Femur (tissue), 1 donor: ENCODE results near the gene KCNF1.

ENCODE experiments used
- DNase-seq: peaks from one replicate; pipeline ENCODE4 v3.0.0-alpha.2; 2017

Gene KCNF1

DNA sequence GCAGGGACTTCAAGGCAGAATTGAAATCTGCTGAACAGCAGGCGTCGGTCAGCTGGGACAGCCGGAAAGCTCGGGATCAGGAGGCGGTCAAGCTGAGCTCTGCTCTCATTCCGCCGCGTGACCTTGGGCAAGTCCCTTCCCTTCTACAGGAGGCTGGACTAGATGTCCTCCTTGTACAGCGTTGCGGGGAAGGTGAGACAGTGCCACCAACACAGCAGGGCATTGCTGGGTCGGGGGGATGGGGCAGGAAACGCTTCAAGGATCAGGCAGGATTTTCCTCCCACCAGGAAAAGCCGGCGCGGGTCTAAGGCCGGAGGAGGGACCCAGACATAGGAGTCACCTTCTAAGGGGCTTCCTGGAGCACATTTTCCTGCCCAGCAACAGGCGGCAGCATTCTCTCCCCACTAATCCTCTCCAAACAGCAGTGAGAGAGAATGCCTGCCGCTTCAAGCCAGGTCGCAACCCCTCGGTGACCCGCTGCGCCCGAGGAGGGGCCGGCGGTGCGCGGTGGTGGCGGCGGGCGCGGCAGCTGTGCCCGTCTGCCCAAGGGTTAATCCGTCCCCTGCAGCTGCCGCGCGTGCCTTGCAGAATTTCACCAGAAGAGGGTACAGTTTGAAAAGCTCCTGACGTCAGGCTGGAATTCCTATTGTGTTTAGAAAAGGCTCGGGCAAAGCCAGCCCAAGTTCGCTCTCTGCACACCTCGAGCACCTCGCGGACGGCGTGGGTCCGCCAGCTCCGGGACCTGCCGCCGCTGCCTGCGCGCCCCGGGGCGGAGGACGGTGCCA, at the start of gene KCNF1:
Gene KCNF1 (plus strand): TSS at position 644 of the 785 bp plus-strand sequence. CDS start 493 bp downstream, outside the sequence.
- DNase-seq, result peak; percentile 67

GRCh38 chr2:10862330-10862729, 49.4 kb upstream of the KCNF1 start:
- DNase-seq, result no peak

DNA sequence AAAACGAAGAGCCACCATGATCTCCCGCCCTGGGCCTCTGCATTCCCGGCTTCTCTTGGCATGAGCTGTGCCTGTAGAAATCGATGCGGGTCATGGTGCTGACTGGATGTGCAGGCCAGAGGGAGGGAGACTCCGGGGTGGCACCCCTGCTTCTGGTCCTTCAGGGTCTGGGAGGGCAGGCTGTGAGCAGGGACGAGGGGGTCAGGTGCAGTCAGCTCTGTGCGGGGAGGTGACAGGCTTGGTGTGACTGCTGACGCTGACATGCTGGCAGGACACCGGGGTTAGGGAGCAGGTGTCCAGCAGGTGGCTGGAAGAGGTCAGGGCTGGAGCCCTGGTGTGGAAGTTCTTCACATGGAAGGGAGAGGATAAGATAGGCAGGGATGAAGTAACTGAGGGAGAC, 48.7 kb upstream of the KCNF1 start:
- DNase-seq, result no peak

- no peak for DNase-seq
These were observed 47.9 kb upstream of the KCNF1 start for GRCh38 chr2:10863837-10864236.

GRCh38 chr2:10864251-10864650, 47.5 kb upstream of the KCNF1 start:
- no peak for DNase-seq

GRCh38 chr2:10864861-10865636, 46.7 kb upstream of the KCNF1 start:
- no peak for DNase-seq

DNA sequence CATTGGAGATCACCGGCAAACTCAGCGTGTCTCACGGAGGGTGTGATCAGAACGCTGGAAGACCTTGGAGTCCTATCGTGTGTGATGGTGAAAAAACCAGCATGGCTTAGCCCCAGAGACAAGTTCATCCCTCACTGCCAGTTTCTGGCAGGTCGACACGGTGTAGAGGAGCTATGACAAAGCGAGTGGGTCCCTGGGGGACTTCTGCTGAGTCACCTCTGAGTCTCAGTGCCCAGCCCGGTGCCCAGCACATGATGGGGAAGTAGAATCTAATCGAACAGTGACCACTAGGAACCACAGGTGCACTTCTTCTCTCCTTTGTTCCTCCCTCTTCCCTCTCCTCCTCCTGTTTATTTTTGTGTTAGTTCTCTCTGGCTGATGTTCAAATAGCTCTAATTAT, 45.9 kb upstream of the KCNF1 start:
- no peak for DNase-seq

DNA sequence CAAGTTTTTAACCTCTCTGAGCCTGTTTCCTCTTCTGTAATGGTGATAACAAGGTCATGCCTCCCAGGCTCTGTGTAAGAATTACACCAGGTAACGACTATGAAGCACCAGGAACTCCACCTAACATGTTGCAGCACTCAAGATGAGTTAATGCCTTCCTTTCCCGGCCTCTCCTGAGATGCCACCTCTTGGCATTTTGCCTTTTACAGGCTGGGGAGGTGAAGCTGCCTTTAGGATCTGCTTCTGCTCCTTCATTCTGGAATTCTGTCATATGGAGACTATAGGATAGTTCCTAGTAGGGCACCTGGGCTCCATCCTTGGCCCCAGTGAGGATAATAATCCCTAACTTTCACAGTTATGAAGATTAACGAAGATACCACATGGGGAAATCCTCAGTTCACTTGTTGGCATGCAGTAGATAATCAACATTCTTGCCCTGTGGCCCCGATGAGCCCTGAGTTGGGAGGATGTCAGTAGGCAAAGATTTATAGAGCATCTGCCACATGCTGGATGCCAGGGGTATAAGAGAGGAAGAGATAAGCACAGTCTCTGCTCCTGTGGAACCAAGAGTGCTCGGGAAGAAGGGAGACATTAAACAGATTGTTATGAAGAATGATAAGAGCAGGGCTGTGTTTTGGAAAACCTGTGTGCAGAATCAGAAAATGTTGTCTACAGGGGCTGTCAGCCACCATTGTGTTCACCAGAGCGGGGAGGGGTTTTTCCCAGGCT, 43.9 kb upstream of the KCNF1 start:
- DNase-seq, result no peak

DNA sequence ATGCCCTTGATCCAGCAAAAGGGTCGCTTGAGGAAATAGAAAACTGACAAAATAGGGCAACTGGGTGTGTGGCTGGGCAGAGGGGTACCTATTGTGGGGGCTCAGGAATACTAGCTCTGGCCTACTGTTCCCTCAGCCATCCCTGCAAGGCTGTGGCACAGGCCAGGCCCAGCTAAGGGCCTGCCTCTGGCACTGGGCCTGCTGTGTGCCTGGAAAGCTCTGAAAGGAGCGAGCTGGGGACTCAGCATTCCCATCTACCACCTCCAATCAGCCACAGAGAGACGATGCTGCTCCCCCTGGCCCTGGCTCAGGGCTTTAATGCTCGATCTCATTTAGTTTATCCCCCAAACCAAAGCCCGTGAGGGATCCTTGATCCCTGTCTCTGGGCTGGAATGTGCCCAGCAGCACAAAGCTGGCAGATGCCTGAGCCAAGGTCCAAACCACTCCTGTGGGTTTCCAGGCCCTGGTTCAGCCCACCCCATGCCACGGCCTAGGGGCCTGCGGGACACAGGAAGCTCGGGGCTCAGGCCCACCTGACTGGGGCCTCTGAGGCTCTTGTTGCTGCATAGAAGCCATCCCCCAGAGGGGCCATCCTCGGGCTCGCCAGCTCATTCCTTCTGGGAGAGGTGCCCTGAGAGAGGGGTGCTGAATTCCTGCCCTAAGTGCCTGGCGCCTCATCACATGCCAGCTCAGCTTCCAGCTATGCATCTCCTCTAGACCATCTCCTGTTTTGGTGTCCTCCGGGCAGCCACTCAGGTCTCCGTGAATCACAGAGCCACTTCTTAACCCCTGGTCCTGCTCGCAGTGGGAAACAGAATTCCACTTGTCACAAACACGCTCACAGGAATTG, 43.0 kb upstream of the KCNF1 start:
- no peak for DNase-seq

GRCh38 chr2:10871978-10872377, 39.8 kb upstream of the KCNF1 start:
- DNase-seq, result no peak

GRCh38 chr2:10873171-10873570, 38.6 kb upstream of the KCNF1 start:
- DNase-seq, result no peak

- no peak for DNase-seq
These were observed 37.8 kb upstream of the KCNF1 start for GRCh38 chr2:10873790-10874437.

DNA sequence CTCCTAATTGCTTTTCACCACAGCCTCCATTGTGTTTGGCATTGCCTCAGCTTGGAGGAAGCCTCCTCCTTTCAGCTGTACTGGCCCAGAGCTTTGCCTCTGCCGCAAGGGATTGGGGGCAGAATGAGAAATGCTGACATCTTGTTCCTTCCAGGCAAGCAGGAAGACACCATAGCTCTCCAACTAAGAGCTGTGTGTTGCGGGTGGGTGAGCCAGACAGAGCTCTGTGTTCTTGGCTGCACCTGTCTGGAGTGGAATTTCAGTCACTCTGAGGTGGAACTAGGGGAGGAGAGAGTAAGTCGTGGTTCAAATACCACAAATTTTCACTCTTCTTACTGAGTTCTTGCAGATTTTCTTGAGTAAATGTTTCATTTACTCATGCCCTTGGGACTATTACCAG, 36.6 kb upstream of the KCNF1 start:
- no peak for DNase-seq

- no peak for DNase-seq
These were observed 35.3 kb upstream of the KCNF1 start for GRCh38 chr2:10876394-10876793.

DNA sequence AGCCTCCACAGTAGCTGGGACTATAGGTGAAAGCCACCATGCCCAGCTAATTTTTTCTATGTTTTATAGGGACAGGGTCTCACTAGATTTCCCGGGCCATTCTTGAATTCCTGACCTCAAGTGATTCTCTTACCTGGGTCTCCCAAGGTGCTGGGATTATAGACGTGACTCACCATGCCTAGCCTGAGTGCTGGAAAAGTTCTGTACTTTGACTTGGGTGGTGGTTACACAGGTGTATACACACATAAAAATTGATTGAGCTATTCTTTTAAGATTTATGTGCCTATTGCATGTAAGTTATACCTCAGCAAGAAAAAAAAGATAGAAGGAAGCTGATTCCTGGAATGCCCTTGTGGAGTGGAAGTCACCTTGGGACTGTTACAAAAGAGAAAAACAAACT, 34.8 kb upstream of the KCNF1 start:
- no peak for DNase-seq

DNA sequence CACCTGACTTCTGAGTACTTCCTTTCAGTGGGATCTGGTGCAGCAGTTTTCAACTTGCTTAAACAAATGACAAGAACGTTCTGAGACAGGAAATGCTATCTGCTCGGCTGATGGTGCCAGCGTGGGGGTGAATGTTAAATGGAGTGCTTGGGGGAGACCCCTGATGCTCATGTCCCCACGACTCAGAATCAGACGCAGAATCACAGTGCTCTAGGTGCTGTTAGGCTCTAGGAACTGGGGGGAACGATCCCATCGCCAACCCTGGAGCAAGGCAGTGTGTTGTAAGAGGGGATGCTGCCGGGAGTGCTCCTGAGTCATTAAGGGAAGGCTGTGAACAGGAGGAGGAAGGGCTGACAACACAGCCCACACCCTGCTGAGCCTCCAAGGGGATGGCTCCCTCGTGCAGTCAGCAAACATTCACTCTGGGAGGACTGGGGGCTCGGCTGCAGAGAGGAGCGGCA, 34.1 kb upstream of the KCNF1 start:
- no peak for DNase-seq

DNA sequence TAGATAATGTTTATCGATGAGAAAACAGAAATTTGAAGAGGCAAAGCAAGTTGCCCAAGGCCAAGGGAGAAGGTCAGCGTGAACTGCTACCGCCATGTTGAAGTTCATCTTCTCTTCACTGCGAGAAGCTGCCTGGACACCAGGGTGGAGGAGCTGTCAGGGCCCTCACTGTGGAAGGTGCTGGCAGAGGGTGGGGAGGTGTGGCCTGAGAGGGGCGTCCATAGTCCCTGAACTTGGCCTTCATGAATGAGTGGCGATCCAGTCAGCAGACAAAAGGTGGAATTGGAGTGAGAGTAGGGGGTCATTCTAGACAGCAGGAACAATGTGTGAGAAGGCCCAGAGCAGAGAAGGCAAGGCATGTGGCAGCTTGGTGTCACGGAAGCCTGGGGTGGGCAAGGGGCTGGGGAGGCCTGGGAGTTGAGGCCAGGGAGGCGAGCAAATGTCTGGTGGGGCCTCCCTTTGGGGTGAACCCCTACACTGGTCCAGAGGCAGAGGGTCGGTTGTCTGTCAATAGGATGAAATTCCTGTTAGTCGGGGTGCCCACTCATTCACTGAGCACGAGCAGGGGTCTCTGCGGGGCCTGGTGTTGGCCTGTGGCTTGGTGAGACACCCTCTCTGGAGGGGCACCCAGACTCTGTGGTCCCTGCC, 33.3 kb upstream of the KCNF1 start:
- no peak for DNase-seq

- DNase-seq, result no peak
These were observed 32.6 kb upstream of the KCNF1 start for GRCh38 chr2:10879159-10879558.

DNA sequence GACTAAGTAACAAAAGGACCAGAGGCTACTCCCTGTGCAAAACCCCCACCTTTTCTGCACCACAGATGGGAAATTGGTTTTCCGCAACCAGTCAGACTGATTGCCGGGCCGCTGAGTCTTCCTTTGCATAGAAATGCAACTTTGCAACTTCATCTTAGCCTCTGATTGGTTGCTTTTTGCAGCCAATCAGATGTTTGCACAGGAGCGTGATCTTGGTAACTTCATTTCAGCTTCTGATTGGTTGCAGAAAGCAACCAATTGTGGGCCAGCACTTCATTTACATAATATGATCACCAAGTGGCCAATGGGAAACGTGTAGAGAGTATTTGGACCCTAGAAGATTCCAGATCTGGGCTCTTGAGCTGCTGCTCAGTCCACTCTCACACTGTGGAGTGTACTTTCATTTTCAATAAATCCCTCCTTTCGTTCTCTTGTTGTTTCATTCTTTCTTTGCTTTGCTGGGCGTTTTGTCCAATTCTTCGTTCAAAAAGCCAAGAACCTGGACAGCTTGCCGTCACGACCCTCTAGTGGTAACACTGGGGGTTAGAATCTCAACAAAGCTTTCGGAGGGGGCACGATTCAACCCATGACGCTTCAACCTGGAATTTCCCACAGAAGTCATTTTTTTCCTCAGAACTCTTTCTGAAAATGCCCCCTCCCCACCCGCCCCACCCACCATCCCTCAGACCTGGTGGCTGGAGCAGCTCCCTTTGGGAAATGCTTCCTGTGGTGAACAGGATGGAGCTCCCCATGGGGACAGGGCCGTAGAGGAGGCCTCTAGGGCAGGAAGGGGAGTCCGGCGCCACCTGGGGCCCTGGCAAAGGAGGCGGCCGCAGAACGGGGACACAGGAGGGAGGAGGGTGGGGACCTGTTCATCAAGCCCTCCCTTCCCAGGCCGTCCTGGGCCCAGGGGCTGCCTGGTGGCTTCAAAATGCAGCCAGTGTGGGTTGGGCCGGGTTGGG, 31.8 kb upstream of the KCNF1 start:
- DNase-seq, result no peak
